Measurements from ENCODE around the gene PLCB1. TPM values are rescaled to one million over a fixed set of nuclear protein-coding genes. Genes with fewer than 3 reads are reported as not detected.

Gene PLCB1
- polyA plus RNA-seq, 3 donors, result 2.5 to 12.7 (median 3.6) TPM

GRCh38 chr20:8127553-8128255 lies 4.4 kb upstream of the PLCB1 start:
- H3K27ac ChIP-seq (ENCODE audit: low read depth, low read length), result no peak overlapping the region
- 66 to 88% (median 87%) methylated on average over 6 of the region's 6 CpGs for WGBS, 3 donors

GRCh38 chr20:8128291-8129060 lies 3.6 kb upstream of the PLCB1 start:
- H3K27ac ChIP-seq (ENCODE audit: low read depth, low read length), result no peak overlapping the region
- 73 to 87% (median 83%) methylated on average over 5 of the region's 5 CpGs for WGBS, 3 donors

GRCh38 chr20:8129211-8129976 lies 2.7 kb upstream of the PLCB1 start:
- no peak overlapping the region for H3K27ac ChIP-seq (ENCODE audit: low read depth, low read length)
- WGBS, 3 donors, result 67 to 80% (median 67%) methylated on average over 6 of the region's 6 CpGs

GRCh38 chr20:8130840-8131526 lies 1.1 kb upstream of the PLCB1 start:
- WGBS, 3 donors, result 77 to 84% (median 82%) methylated on average over 8 of the region's 8 CpGs
- no peak overlapping the region for H3K27ac ChIP-seq (ENCODE audit: low read depth, low read length)

GRCh38 chr20:8132484-8133309 lies 631 bp downstream of the PLCB1 start:
- 1 to 2% (median 2%) methylated on average over 50 to 68 of the region's 68 CpGs for WGBS, 3 donors

GRCh38 chr20:8133310-8133768 lies 1.3 kb downstream of the PLCB1 start:
- WGBS, 3 donors, result 8 to 16% (median 12%) methylated on average over 14 of the region's 14 CpGs
- H3K27ac ChIP-seq (ENCODE audit: low read depth, low read length), result no peak overlapping the region

More at GRCh38 chr20:8132484-8133309, 631 bp downstream of the PLCB1 start:
- H3K27ac ChIP-seq (ENCODE audit: low read depth, low read length), result no peak overlapping the region

GRCh38 chr20:8133851-8134451 lies 1.9 kb downstream of the PLCB1 start:
- H3K27ac ChIP-seq (ENCODE audit: low read depth, low read length), result no peak overlapping the region
- 29 to 42% (median 38%) methylated on average over 7 of the region's 7 CpGs for WGBS, 3 donors

- 70 to 77% (median 76%) methylated on average over 2 of the region's 2 CpGs for WGBS, 3 donors
These were observed 7.8 kb downstream of the PLCB1 start for GRCh38 chr20:8139899-8140298.

GRCh38 chr20:8143474-8143873 lies 11.4 kb downstream of the PLCB1 start:
- H3K27ac ChIP-seq (ENCODE audit: low read depth, low read length), result no peak overlapping the region
- WGBS, 3 donors, result 81 to 96% (median 86%) methylated on average over 3 of the region's 3 CpGs

More at GRCh38 chr20:8139899-8140298, 7.8 kb downstream of the PLCB1 start:
- H3K27ac ChIP-seq (ENCODE audit: low read depth, low read length), result no peak overlapping the region

GRCh38 chr20:8144282-8145245 lies 12.5 kb downstream of the PLCB1 start:
- H3K27ac ChIP-seq (ENCODE audit: low read depth, low read length), result no peak overlapping the region
- WGBS, 3 donors, result 48 to 85% (median 65%) methylated on average over 13 of the region's 13 CpGs

- H3K27ac ChIP-seq (ENCODE audit: low read depth, low read length), result no peak overlapping the region
- WGBS, 3 donors, result 86 to 89% (median 87%) methylated on average over 8 of the region's 8 CpGs
These were observed 13.4 kb downstream of the PLCB1 start for GRCh38 chr20:8145246-8146168.

GRCh38 chr20:8147476-8147875 lies 15.4 kb downstream of the PLCB1 start:
- H3K27ac ChIP-seq (ENCODE audit: low read depth, low read length), result no peak overlapping the region
- WGBS, 3 donors, result 23 to 75% (median 67%) methylated on average over 3 of the region's 3 CpGs

- no peak overlapping the region for H3K27ac ChIP-seq (ENCODE audit: low read depth, low read length)
These were observed 16.4 kb downstream of the PLCB1 start for GRCh38 chr20:8148501-8148900.

GRCh38 chr20:8150591-8150990 lies 18.5 kb downstream of the PLCB1 start:
- H3K27ac ChIP-seq (ENCODE audit: low read depth, low read length), result no peak overlapping the region
- WGBS, 3 donors, result 44 to 72% (median 48%) methylated on average over 1 of the region's 1 CpG

GRCh38 chr20:8151372-8151771 lies 19.3 kb downstream of the PLCB1 start:
- H3K27ac ChIP-seq (ENCODE audit: low read depth, low read length), result no peak overlapping the region
- WGBS, 3 donors, result 31 to 72% (median 33%) methylated on average over 5 of the region's 5 CpGs
